NCI-H187 treated with DMSO at 0.1 percent for 48 hours (cell line): ENCODE data around the gene DOCK2.
"Not testable (repeated sequence)": the region's sequence is repeated elsewhere in the genome, so short reads cannot be mapped to it uniquely, and the experiment has no call there.

Experiments
- DNase-seq: peaks from one replicate; lab custom pipeline; 2025; lab: John Stamatoyannopoulos, UW

Gene DOCK2

GRCh38 chr5:169945831-169946261, 308.8 kb downstream of the DOCK2 start:
- DNase-seq: no peak

GRCh38 chr5:169946743-169947295, 309.7 kb downstream of the DOCK2 start:
- DNase-seq: no peak

- no peak for DNase-seq
Observed at GRCh38 chr5:169950333-169950732, 313.3 kb downstream of the DOCK2 start.

GRCh38 chr5:169953196-169953595, 316.1 kb downstream of the DOCK2 start:
- not testable (repeated sequence) for DNase-seq

GRCh38 chr5:169954786-169955185, 317.7 kb downstream of the DOCK2 start:
- no peak for DNase-seq

GRCh38 chr5:169956126-169956525, 319.1 kb downstream of the DOCK2 start:
- DNase-seq: no peak

- no peak for DNase-seq
Observed at GRCh38 chr5:169956756-169957155, 319.7 kb downstream of the DOCK2 start.

GRCh38 chr5:169958278-169958677, 321.2 kb downstream of the DOCK2 start:
- DNase-seq: no peak

GRCh38 chr5:169960659-169961058, 323.6 kb downstream of the DOCK2 start:
- no peak for DNase-seq

GRCh38 chr5:169964246-169964645, 327.2 kb downstream of the DOCK2 start:
- DNase-seq: no peak

GRCh38 chr5:169970339-169970738, 333.3 kb downstream of the DOCK2 start:
- no peak for DNase-seq

GRCh38 chr5:169970911-169971765, 334.1 kb downstream of the DOCK2 start:
- no peak for DNase-seq

- no peak for DNase-seq
Observed at GRCh38 chr5:169971780-169972179, 334.7 kb downstream of the DOCK2 start.

GRCh38 chr5:169973056-169973455, 336.0 kb downstream of the DOCK2 start:
- no peak for DNase-seq

- no peak for DNase-seq
Observed at GRCh38 chr5:169974121-169974770, 337.2 kb downstream of the DOCK2 start.

- DNase-seq: no peak
Observed at GRCh38 chr5:169978714-169979113, 341.6 kb downstream of the DOCK2 start.

- no peak for DNase-seq
Observed at GRCh38 chr5:169979871-169980270, 342.8 kb downstream of the DOCK2 start.

- DNase-seq: no peak
Observed at GRCh38 chr5:169980418-169981053, 343.5 kb downstream of the DOCK2 start, which contains the start of gene INSYN2B. Gene INSYN2B (minus strand): TSS chr5:169980495. CDS start chr5:169883898, 96,597 bp downstream.

- DNase-seq: no peak
Observed at GRCh38 chr5:169988206-169988605, 351.1 kb downstream of the DOCK2 start.

GRCh38 chr5:169988947-169989346, 351.9 kb downstream of the DOCK2 start:
- no peak for DNase-seq

GRCh38 chr5:169989365-169989764, 352.3 kb downstream of the DOCK2 start:
- DNase-seq: no peak

GRCh38 chr5:169991115-169991869, 354.2 kb downstream of the DOCK2 start:
- no peak for DNase-seq
